ENCODE data around the gene JMY.
"Not testable (repeated sequence)": the region's sequence is repeated elsewhere in the genome, so short reads cannot be mapped to it uniquely, and the experiment has no call there.

JMY gene

GRCh38 chr5:79237740-79238560, 2.0 kb downstream of the JMY start:
- no peak for DNase-seq (ENCODE audit: low read depth in 2 of 2)

GRCh38 chr5:79240561-79240960, 4.6 kb downstream of the JMY start:
- no peak for DNase-seq (ENCODE audit: low read depth in 2 of 2)

- no peak for DNase-seq (ENCODE audit: low read depth in 2 of 2)
Observed at GRCh38 chr5:79241535-79241979, 5.6 kb downstream of the JMY start.

GRCh38 chr5:79242242-79243039, 6.5 kb downstream of the JMY start:
- no peak for DNase-seq (ENCODE audit: low read depth in 2 of 2)

- DNase-seq (ENCODE audit: low read depth in 2 of 2) = no peak
Observed at GRCh38 chr5:79243224-79243623, 7.3 kb downstream of the JMY start.

- DNase-seq (ENCODE audit: low read depth in 2 of 2) = not testable (repeated sequence)
Observed at GRCh38 chr5:79254067-79254466, 18.1 kb downstream of the JMY start.

GRCh38 chr5:79255786-79256557, 20.0 kb downstream of the JMY start:
- no peak for DNase-seq (ENCODE audit: low read depth in 2 of 2)

GRCh38 chr5:79256563-79256962, 20.6 kb downstream of the JMY start:
- DNase-seq (ENCODE audit: low read depth in 2 of 2) = no peak

GRCh38 chr5:79257314-79257713, 21.4 kb downstream of the JMY start:
- DNase-seq (ENCODE audit: low read depth in 2 of 2) = no peak

GRCh38 chr5:79258801-79259200, 22.9 kb downstream of the JMY start:
- no peak for DNase-seq (ENCODE audit: low read depth in 2 of 2)

- DNase-seq (ENCODE audit: low read depth in 2 of 2) = no peak
Observed at GRCh38 chr5:79259383-79259782, 23.5 kb downstream of the JMY start.

GRCh38 chr5:79259810-79260209, 23.9 kb downstream of the JMY start:
- DNase-seq (ENCODE audit: low read depth in 2 of 2) = no peak

GRCh38 chr5:79261897-79262296, 26.0 kb downstream of the JMY start:
- DNase-seq (ENCODE audit: low read depth in 2 of 2) = no peak

GRCh38 chr5:79263290-79263689, 27.4 kb downstream of the JMY start:
- DNase-seq (ENCODE audit: low read depth in 2 of 2) = no peak

GRCh38 chr5:79267180-79267579, 31.2 kb downstream of the JMY start:
- DNase-seq (ENCODE audit: low read depth in 2 of 2) = no peak

GRCh38 chr5:79269733-79270166, 33.8 kb downstream of the JMY start:
- DNase-seq (ENCODE audit: low read depth in 2 of 2) = no peak

GRCh38 chr5:79273341-79273740, 37.4 kb downstream of the JMY start:
- DNase-seq (ENCODE audit: low read depth in 2 of 2) = no peak

GRCh38 chr5:79284846-79285245, 48.9 kb downstream of the JMY start:
- DNase-seq (ENCODE audit: low read depth in 2 of 2) = no peak

- DNase-seq (ENCODE audit: low read depth in 2 of 2) = no peak
Observed at GRCh38 chr5:79285285-79285684, 49.4 kb downstream of the JMY start.

GRCh38 chr5:79285833-79286232, 49.9 kb downstream of the JMY start:
- DNase-seq (ENCODE audit: low read depth in 2 of 2) = no peak

- DNase-seq (ENCODE audit: low read depth in 2 of 2) = no peak
Observed at GRCh38 chr5:79287380-79287779, 51.4 kb downstream of the JMY start.

GRCh38 chr5:79287907-79288306, 52.0 kb downstream of the JMY start:
- no peak for DNase-seq (ENCODE audit: low read depth in 2 of 2)

Measured in stimulated activated CD8-positive, alpha-beta memory T cell treated with anti-CD3 and anti-CD28 coated beads, Interleukin-2, amount 100 ng/mL, for 48 hours (primary cell).